PFSK-1 (cell line): Measurements from ENCODE around the gene CNOT10.

Source experiments
- SIN3A ChIP-seq: IDR thresholded peaks from 2 replicates; pipeline ENCODE4 v1.6.1; 2012; ENCODE audit warnings: mild to moderate bottlenecking, low read length, moderate library complexity, borderline replicate concordance; ENCODE audit not compliant: insufficient read depth
- TAF1 ChIP-seq: IDR thresholded peaks from 2 replicates; pipeline ENCODE4 v1.6.1; 2012; ENCODE audit warnings: low read length, control low read depth, borderline replicate concordance; ENCODE audit not compliant: insufficient read depth

- TF ChIP-seq SIN3A (no peak), TAF1 (no peak)
These were observed 18.5 kb downstream of the CNOT10 start for GRCh38 chr3:32703491-32703972.
